ENCODE measurements around the gene IGHMBP2.

Gene IGHMBP2

GRCh38 chr11:68982134-68982533 lies 78.4 kb downstream of the IGHMBP2 start:
- no peak for DNase-seq (ENCODE audit: low read depth)

- DNase-seq (ENCODE audit: low read depth), result no peak
These were observed 80.1 kb downstream of the IGHMBP2 start for GRCh38 chr11:68983801-68984200.

GRCh38 chr11:68987211-68987610 lies 83.5 kb downstream of the IGHMBP2 start:
- DNase-seq (ENCODE audit: low read depth), result no peak

GRCh38 chr11:68988491-68988890 lies 84.8 kb downstream of the IGHMBP2 start:
- DNase-seq (ENCODE audit: low read depth), result no peak

All from fibroblast of the conjunctiva (primary cell).